ENCODE data around the gene GET4.

- no peak for TF ChIP-seq EZH2 (IDR thresholded peaks at IDR 0.05; ENCODE audit: low read length)
- TF ChIP-seq CTCF (optimal IDR thresholded peaks at IDR 0.05 in 1 of 3, IDR thresholded peaks at IDR 0.05 in 1 of 3, conservative IDR thresholded peaks at IDR 0.05 in 1 of 3; ENCODE audit: extremely low read depth in 1 of 3, insufficient read depth in 2 of 3, low read length in 3 of 3): no peak
These were observed 46.3 kb upstream of the GET4 start for GRCh38 chr7:830069-830468.
